ENCODE data around the gene ASPRV1.
"Not testable (repeated sequence)": the region's sequence is repeated elsewhere in the genome, so short reads cannot be mapped to it uniquely, and the experiment has no call there.

Gene ASPRV1

DNA sequence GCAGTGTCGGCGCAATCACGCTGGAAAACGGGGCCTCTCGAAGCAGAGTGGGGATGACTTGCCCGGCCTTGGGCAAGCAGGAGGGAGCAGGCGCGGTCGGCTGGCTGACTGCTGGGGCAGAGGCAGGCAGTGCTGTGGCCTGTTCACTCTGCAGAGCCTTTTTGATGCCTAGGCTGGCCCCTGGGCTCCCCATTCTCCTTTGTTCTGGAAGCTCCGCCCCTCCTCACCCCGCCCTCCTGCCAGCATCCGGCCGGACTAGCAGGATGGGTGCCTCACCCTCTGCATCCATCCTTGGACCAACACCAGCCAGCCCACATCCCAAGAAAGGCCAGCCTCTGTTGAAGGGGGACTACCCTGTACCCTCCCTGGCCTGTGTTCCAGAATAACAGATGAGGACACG, at the start of gene ASPRV1:
Gene ASPRV1, minus strand, starts transcription at position 136 of the 400 bp plus-strand sequence. CDS start 195 bp downstream, outside the sequence.
- no peak for DNase-seq

DNA sequence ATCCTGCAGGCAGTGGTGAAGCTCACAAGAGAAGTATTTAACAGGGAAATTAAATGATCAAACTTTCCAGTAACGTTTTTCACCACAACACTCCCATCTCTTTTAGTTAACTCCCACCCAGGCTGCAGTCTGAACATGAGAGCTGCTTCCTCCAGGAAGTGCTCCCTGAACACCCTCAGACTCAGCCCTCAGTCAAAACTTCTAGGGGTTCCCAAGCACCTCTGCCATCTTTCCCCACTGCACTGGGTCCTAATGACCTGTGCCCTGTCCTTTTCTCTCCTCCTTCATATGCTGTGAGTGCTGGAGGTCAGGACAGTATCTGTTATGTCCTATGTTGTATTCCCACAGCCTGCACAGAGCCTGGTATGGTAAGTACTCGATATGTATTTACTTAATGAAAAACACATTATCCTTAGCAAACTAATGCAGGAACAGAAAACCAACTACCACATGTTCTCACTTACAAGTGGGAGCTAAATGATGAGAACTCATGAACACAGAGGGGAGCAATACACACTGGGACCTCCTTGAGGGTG, 49.2 kb upstream of the ASPRV1 start:
- no peak for DNase-seq

DNA sequence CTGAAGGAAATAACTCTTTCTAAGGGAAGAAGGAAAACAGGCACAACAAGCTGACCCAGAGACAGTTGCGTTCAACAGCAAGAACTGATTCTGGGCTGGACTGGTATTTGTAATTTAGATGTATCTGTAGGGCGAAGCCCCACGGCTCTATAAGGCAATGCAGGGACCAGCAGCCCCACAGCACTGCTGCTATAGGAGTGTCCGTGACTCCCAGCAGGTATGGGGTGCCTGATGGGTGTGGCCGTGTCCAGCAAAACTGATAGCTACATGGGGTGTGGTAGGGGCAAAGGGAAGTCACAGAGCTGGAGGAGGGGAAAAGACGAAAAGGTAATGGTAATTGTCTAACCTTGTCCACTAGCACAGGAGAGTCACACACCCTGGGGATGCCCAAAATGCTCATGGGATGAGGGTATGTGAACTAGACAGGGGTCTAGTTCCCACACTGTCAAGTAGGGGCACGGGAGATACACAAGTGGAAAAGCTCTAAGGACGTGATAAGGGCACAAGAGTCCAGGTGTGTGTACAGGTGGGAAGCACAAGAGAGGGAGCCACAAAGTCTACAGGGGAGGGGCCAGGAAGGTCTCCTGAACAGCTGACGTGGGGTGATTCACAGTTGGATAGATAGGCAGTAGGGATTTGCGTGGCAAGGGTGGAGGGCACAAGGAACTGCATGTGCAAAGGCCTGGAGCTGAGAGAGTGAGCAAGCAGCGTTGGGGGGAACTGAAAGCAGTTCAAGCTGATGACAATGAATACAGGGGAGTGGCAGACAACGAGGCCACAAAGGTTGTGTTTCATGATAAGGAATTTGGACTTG, 48.5 kb upstream of the ASPRV1 start:
- DNase-seq, result peak in 1 of 2 experiments; percentile 14

DNA sequence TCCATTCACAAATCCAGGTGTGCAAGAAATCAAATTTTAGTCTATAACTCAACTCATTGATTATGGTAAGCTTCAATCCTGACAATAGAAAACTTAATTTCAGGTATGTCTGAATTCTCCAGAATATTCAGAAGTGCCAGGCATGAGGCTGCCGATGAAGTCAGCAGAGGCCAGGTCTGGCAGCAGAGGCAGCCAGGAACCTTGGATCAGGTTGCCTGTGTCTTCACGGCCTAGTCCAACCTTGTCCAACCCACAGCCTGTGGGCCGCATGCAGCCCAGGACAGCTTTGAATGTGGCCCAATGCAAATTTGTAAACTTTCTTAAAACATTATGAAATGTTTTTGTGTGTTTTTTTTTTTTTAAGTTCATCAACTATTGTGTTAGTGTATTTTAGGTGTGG, 46.9 kb upstream of the ASPRV1 start:
- DNase-seq, result no peak

DNA sequence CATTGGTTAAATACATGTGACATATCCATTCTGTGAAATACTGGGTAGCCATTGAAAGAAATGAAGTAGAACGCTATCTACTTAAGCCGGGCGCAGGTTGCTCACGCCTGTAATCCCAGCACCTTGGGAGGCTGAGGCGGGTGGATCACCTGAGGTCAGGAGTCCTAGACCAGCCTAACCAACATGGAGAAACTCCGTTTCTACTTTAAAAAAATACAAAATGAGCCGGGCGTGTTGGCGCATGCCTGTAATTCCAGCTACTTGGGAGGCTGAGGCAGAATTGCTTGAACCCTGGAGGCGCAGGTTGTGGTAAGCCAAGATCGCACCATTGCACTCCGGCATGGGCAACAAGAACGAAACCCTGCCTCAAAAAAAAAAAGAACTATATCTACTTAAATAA, 45.7 kb upstream of the ASPRV1 start:
- no peak for DNase-seq

DNA sequence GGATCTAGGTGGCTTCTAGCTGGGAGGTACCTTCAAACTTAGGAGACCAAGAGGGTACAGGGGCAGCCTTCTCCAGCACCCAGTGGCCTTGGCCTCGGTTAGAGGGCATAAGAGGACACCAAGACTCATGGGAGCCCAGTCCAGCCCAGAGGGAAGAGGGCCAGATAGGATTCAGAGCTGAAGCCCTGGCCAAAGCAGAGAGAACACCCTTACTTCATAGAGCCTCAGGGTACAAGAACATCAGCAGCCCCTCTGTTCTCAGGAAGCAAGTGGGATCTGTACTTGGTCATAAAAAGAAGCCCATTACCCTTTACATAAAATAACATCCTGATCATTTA, 45.0 kb upstream of the ASPRV1 start:
- DNase-seq, result no peak

DNA sequence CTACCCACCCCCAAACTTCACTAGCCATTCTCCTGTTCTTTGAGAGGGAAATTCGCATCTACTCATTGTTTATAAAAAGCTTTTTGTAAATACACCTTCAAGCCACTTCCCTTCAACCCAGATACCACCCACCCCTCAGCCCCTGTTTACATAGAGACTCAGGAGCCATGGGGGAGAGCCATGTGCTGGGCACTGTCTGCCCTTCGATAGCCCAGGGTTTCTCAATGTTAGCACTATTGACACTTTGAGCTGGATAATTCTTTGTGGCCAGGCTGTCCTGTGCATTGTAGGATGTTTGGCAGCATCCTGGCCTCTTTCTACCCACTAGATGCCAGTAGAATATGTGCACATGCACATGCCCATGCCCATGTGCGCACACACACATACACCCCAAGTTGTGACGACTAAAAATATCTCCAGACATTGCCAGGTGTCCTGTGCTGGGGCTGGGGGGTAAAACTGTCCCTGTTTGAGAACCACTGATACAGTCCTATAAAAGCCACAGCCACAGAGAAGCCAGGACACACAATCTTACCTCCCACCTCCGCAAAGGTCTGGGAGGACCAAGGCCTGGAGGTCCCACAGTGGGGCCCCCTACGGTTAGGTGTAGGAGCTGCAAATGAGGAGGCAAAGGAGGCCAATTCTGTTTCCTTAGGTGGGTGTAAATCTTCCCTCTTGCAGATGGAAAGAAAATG, 44.5 kb upstream of the ASPRV1 start:
- no peak for DNase-seq

DNA sequence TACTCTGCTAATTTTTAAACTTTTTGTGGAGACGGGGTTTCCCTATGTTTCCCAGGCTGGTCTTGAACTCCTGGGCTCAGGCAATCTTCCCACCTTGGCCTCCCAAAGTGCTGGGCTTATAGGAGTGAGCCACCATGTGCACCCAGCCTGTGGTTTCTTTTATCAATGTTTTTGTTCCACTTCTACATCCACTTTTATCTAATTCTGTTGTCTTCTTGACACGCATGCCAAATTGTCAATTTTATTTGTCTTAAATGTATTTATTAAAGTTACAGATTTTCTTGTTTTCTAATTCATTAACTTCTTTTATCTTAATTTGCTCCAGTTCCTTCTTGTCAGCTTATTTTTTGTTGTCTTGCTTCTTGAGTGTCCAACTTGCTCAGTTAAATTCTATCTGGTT, 43.8 kb upstream of the ASPRV1 start:
- no peak for DNase-seq

DNA sequence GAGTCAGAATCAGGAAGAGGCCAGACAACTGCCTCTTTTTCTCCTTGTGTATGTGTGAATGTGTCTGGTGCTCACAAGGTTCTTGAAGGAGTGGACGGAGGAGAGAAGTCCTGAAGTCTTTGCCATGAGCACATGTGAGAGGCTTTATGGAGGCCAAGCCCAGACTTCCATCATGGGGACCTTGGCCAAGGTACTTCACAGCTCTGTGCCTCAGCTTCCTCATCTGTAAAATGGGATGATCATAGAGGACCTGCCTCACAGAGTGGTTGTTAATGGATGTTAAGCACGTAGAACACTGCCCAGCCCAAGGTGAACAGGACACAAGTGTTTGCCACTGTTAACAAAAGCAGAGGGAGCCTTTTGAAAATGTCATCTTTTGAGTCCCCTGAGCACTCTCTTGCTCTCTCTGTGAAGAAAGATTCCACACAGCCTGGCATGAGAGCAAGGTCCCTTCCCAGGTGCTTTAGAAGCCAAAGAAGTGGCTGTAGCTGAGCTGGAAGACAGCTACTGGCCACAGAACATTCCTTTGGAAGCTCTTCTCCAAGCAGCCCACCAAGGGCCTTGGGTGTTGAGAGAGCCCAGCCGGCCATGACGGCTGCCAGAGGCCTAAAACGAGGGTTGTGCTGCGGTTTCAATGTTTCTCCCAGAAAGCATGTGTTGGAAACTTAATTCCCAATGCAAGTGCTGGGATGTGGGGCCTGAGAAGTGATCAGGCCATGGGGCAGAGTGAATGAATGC, 41.8 kb upstream of the ASPRV1 start:
- no peak for DNase-seq

DNA sequence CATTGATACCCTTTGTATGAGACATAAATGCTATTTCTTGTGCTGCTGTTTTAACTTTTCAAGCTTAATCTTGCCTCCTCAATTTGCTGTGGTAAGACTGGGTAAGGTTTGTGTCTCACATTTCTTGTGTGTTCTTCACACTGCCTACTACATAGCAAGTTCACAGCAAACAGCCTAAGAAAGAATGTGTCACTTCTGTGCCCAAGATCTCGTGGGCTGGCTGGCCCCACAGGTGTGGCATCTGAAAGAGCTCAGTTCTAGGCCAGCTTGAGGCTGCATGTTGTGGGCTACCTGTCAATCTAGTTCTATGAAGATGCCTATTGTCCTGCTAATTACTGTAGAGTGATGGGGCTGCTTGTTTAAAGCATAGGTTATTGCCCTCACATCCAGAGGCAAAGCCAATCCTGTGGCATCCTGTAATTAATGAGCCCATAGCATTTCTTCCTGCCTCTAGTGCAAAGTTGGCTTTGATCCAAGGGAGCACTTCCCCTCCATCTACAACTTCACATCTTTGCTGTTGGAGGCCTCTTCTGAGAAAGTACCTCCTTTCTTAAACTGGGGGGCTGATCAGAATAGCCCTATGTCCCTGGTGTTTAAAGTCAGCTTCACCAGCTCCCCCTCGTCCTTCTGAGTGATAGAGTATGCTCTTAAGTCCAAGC, 40.9 kb upstream of the ASPRV1 start:
- DNase-seq, result peak in 1 of 2 experiments; percentile 14

DNA sequence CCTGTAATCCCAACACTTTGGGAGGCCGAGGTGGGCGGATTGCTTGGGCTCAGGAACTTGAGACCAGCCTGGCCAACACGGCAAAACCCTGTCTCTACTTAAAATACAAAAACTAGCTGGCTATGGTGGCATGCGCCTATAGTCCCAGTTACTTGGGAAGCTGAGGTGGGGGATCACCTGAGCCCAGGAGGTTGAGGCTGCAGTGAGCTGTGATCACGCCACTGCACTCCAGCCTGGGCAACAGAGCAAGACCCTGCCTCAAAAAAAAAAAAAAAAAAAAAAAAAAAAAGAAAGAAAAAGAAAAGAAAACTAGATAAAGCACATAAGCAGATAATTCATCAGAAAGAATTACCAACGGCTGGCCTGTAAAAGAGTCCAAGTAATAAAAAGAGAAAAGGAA, 39.1 kb upstream of the ASPRV1 start:
- DNase-seq, result not testable (repeated sequence)

DNA sequence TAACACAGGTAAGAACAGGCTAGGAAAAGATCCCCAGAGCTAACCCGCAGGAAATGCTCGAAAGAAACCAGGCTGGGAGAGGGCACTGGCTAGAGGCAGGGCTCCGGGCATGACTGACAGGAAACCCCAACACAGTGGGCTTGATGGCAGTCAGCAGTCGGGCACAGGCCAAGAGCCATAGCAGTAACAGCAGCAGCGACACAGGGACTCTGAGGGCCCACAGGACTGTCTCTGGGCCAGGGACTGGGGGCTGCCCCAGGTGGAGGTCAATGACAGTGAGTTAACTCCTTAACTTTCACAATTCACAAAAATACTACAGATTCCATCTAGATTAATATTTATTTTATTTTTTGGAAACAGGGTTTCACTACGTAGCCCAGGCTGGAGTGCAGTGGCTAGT, 37.3 kb upstream of the ASPRV1 start:
- DNase-seq, result no peak

DNA sequence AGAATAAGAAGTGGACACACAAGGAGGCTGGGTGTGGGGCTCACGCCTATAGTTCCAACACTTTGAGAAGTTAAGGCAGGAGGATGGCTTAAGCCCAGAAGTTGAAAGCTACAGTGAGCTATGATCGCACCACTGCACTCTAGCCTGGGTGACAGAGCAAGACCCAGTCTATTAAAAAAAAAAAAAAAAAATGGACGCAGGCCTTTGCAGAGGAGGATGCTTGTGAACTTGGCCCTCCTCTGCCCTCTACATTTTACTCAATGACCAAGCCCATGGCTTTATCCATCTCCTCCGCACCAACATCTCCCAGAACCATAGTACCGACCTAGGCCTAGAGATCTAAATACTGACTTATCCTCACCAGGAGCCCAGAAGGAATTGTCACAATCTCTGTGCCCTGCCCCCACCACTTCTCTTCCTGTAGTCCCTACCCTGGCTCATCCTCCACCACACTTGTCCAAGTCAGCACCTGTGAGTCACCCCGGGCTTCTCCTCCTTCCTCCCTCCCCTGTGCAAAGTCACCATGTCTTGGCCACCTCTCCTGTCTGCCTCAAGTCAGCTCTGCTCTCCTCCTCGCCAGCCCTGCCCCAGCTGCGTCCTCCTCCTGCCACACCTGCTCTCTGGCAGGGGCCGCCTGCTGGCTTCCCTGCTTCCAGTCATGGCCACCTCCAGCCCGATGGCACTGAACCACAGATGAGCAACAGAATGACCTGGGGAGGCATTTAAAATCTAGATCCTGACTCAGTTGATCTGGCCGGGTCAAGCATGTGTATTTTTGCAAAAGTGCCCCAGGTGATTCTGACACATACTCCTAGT, 35.8 kb upstream of the ASPRV1 start:
- DNase-seq, result peak in 1 of 2 experiments; percentile 13

DNA sequence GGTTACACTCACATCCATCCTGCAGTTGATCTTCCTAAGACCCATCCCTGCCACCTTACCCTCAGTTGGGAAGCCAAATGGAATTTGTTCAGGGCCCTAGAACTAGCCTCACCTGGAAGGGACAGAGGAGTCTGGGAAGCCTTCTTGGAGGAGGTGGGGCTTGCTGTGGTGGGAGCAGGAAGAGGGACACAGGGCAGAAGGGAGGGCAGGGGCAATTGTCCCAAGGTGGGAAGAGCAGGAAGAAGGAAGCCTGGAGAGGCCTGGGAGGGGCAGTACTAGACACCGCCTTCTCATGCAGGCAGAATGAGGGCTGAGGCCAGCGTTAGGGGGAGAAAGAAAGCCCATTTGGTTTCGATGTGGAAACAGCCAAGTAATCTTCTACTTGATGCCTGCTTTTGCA, 34.1 kb upstream of the ASPRV1 start:
- no peak for DNase-seq

DNA sequence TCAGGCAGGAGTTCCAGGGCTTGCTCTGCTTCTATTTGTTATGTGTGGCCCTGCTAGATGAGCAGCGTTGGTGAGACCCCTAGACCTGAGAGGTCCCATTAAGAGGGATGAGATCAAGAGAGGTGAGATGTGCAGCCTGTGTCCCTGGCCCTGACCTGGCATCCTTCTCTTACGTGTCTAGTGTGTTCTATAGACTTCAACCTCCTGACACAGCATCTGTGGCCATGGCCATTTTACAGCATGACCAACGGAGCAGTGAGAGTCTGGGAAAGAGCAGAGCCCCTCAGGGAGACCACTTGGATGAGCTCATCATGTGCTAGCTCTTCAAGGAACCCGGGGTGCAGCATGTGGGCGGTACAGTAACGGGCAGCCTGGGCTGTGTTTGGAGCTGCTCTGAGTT, 32.7 kb upstream of the ASPRV1 start:
- no peak for DNase-seq

DNA sequence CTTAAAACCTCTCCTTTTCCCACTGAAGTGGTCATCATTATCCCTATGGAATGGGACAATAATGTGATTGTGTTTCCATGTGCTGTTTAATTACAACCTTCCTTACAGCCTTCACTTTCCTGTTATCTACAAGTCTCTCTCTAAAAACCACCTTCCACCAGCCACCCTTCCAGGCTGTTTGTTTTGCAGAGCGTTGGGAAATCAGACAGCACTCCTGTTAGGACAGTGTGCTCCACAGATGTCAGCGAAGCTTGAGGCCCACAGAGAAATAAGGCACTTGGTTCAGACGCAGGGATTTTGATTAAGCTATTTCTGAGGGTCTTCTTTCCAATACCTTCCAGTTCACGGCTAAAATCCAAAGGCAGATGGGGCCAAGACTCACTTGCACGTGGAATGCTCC, 32.3 kb upstream of the ASPRV1 start:
- DNase-seq, result no peak

DNA sequence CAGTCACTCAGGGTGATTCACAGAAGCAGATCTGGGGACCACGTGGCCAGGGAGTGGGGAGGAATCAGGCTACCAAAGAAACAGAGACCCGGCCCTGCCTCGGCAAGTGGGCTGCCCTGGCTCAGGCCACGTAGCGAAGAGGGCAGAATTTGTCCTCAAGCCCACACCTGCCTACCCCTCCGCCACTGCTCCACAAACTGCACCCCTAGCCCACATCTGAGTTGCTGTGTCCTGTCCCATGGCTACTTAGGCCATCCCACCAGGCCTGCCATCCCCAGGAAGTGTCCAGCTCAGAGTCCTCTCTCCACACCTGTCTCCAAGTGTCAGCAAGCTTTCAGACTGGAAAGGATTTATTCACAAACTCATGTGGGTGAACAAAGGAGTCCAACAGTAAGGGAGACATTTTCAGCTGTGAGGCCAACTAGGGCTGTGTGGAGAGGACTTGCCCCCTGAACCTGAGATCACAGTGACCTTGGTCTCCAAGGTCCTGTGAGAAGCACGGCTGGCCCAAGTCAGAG, 31.7 kb upstream of the ASPRV1 start:
- no peak for DNase-seq

DNA sequence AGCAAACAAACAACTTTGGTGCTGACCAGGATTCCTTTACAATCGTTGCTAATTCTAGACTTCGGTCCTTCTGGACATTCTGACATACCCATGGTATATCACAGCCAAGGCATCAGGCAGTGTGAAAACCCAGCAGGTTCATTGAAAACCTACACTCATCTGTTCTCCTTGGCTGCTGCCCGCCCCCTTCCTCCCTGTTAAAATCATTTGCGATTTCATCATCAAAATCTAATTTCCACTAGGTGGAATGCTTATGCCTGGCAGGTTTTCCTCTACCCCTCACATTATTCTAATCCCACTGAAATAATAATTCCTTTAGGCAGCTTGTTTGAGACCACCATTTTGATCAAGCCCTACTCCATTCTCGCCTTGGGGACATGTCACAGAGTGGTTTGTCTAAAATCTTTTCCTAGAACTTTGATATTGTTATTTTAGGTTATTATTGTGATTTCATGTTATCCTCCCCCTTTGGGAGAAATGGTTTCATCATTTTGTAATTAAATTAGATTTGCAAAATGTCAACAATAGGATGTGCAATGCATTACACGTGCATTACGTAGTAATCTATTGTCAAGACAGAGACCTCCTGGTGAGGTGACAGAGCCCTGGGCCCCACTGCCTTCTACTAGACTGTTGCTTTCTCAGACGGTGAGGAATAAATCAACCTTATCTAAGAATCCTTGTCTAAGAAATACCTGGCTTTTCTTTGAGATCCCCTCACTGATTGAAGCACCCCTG, 31.0 kb upstream of the ASPRV1 start:
- no peak for DNase-seq

DNA sequence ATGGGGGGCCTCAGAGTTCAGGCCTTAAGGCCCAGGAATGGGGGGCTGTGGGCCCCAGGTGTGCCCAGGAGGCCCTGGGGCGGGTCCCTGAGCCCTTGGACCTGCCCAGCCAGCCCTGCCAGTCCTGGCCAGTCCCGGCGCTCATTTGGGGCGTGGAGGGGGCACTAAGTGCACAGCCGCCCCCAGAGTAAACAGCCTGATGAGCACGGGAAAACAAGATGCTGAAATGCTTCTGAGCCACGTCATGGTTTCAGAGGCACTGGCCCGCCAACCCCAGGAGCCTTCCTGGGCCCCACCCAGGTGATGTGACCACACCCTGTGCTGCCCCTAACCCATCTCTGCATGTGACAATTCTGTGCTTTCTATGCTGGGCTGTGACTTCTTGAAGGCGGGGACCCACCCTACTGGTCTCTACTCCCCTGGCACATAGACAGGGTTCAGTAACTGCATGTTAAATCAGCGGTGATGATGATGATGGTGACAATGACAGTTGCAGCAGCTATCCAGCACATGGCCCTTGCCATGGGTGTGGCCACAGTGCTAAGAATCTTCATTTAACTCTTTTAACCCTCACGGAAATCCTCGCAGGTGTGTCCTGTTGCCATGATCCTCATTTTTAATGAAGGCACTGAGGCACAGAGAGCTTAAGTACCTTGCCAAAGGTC, 28.1 kb upstream of the ASPRV1 start:
- no peak for DNase-seq

DNA sequence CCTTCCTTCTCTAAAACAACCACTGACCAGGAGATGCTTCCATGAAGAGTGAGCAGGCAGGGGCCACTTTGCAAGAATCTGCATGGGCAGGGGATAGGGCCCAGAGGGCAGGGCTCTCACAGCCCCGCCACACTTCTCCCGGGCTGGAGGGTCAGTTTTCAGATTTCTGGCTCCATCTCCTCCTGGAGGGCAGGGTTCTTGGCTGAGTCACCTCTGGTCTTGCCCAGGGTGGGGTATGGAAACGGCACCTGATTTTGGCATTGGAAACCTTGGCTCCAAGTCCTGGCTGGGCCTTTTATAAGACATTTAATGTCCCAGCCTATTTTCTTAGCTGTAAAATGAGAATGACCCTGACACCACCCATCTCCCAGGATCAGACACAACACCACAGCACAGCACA, 27.6 kb upstream of the ASPRV1 start:
- no peak for DNase-seq

Measured in Kasumi-1 (cell line).